NB4 (cell line): ENCODE results near the gene VWCE.

ENCODE experiments used
- CTCF ChIP-seq: IDR thresholded peaks from one replicate; pipeline ENCODE4 v1.5.1; 2012; ENCODE audit warnings: low read depth, low read length
- MAX ChIP-seq: IDR thresholded peaks from 2 replicates; pipeline ENCODE4 v1.6.1; 2011; ENCODE audit warnings: low read depth, low read length
- MYC ChIP-seq: IDR thresholded peaks from 2 replicates; pipeline ENCODE4 v1.6.1; 2011; ENCODE audit warnings: low read depth, low read length
- POLR2A ChIP-seq: IDR thresholded peaks from 2 replicates; pipeline ENCODE4 v1.6.1; 2011; ENCODE audit warnings: mild to moderate bottlenecking; ENCODE audit not compliant: insufficient read length; ENCODE audit errors: extremely low read depth

GRCh38 chr11:61302550-61302949, 7.4 kb upstream of the VWCE start:
- TF ChIP-seq MYC, result no peak
- no peak for TF ChIP-seq POLR2A
- no peak for TF ChIP-seq CTCF
- no peak for TF ChIP-seq MAX
